Keratinocyte (primary cell): ENCODE measurements around the gene CHPT1.

Experiments
- EZH2 ChIP-seq: IDR thresholded peaks from one replicate; pipeline ENCODE4 v1.6.1; 2012; ENCODE audit warnings: inconsistent platforms, mild to moderate bottlenecking, low read length, moderate library complexity
- TF ChIP-seq, protein P1 (sequence below), 3 experiments: IDR thresholded peaks in 1 of 3; conservative IDR thresholded peaks in 1 of 3; optimal IDR thresholded peaks in 1 of 3; 2 replicates in 2 of 3; 3 replicates in 1 of 3; pipeline versions ENCODE3 to v1.5.1; 2011; ENCODE audit warnings: low read length in 3 of 3, mild to moderate bottlenecking in 3 of 3, moderate library complexity in 2 of 3, control low read depth in 1 of 3, inconsistent platforms in 1 of 3; ENCODE audit not compliant: insufficient read depth in 2 of 3; ENCODE audit errors: extremely low read depth in 1 of 3

GRCh38 chr12:101698800-101699347 is 1.4 kb downstream of the CHPT1 start:
- TF ChIP-seq, protein P1, sequence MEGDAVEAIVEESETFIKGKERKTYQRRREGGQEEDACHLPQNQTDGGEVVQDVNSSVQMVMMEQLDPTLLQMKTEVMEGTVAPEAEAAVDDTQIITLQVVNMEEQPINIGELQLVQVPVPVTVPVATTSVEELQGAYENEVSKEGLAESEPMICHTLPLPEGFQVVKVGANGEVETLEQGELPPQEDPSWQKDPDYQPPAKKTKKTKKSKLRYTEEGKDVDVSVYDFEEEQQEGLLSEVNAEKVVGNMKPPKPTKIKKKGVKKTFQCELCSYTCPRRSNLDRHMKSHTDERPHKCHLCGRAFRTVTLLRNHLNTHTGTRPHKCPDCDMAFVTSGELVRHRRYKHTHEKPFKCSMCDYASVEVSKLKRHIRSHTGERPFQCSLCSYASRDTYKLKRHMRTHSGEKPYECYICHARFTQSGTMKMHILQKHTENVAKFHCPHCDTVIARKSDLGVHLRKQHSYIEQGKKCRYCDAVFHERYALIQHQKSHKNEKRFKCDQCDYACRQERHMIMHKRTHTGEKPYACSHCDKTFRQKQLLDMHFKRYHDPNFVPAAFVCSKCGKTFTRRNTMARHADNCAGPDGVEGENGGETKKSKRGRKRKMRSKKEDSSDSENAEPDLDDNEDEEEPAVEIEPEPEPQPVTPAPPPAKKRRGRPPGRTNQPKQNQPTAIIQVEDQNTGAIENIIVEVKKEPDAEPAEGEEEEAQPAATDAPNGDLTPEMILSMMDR (optimal IDR thresholded peaks at IDR 0.05 in 1 of 3, IDR thresholded peaks at IDR 0.05 in 1 of 3, conservative IDR thresholded peaks at IDR 0.05 in 1 of 3; ENCODE audit: extremely low read depth in 1 of 3, insufficient read depth in 2 of 3, low read length in 3 of 3) = peak in 1 of 3 experiments; percentile 38
- no peak for TF ChIP-seq EZH2
